CD4-positive, alpha-beta T cell treated with Interleukin-1 beta for 1 hour (primary cell): ENCODE data around the gene FBLN5.
"Not testable (repeated sequence)": the region's sequence is repeated elsewhere in the genome, so short reads cannot be mapped to it uniquely, and the experiment has no call there.

ENCODE experiments used
- DNase-seq, 2 donors: peaks; one replicate each; pipeline ENCODE4 v3.0.0-alpha.2; 2020 to 2022

Gene FBLN5

GRCh38 chr14:91904483-91904882, 43.0 kb downstream of the FBLN5 start:
- DNase-seq, result no peak

- no peak for DNase-seq
Observed at GRCh38 chr14:91903070-91903469, 44.4 kb downstream of the FBLN5 start.

- no peak for DNase-seq
Observed at GRCh38 chr14:91902336-91902735, 45.2 kb downstream of the FBLN5 start.

- no peak for DNase-seq
Observed at GRCh38 chr14:91901449-91902226, 45.9 kb downstream of the FBLN5 start.

- DNase-seq, result no peak
Observed at GRCh38 chr14:91899806-91900205, 47.7 kb downstream of the FBLN5 start.

GRCh38 chr14:91899213-91899612, 48.3 kb downstream of the FBLN5 start:
- peak in 1 of 2 donors; percentile 43 for DNase-seq

GRCh38 chr14:91898372-91898771, 49.1 kb downstream of the FBLN5 start:
- no peak for DNase-seq

- not testable (repeated sequence) for DNase-seq
Observed at GRCh38 chr14:91897716-91898115, 49.8 kb downstream of the FBLN5 start.

- DNase-seq, result no peak
Observed at GRCh38 chr14:91897106-91897701, 50.3 kb downstream of the FBLN5 start.

- no peak for DNase-seq
Observed at GRCh38 chr14:91896419-91896818, 51.1 kb downstream of the FBLN5 start.

GRCh38 chr14:91893669-91894068, 53.8 kb downstream of the FBLN5 start:
- peak in 1 of 2 donors; percentile 16 for DNase-seq

- peak; percentile 17 to 45 for DNase-seq
Observed at GRCh38 chr14:91893007-91893406, 54.5 kb downstream of the FBLN5 start.

GRCh38 chr14:91891721-91892220, 55.7 kb downstream of the FBLN5 start:
- DNase-seq, result no peak

GRCh38 chr14:91891101-91891500, 56.4 kb downstream of the FBLN5 start:
- no peak for DNase-seq

GRCh38 chr14:91890291-91890749, 57.2 kb downstream of the FBLN5 start:
- no peak for DNase-seq

- no peak for DNase-seq
Observed at GRCh38 chr14:91889477-91890211, 57.9 kb downstream of the FBLN5 start.

GRCh38 chr14:91888641-91889476, 58.6 kb downstream of the FBLN5 start:
- no peak for DNase-seq

- DNase-seq, result no peak
Observed at GRCh38 chr14:91886961-91887360, 60.5 kb downstream of the FBLN5 start.

- DNase-seq, result no peak
Observed at GRCh38 chr14:91885839-91886238, 61.7 kb downstream of the FBLN5 start.

GRCh38 chr14:91885113-91885712, 62.3 kb downstream of the FBLN5 start:
- no peak for DNase-seq

GRCh38 chr14:91884664-91885063, 62.8 kb downstream of the FBLN5 start:
- DNase-seq, result no peak

- DNase-seq, result no peak
Observed at GRCh38 chr14:91883753-91884152, 63.7 kb downstream of the FBLN5 start.
